Anterior cingulate cortex (tissue), 58 donors: ENCODE data around the gene CD209.
"Not testable (repeated sequence)": the region's sequence is repeated elsewhere in the genome, so short reads cannot be mapped to it uniquely, and the experiment has no call there.

Experiments used
- DNase-seq, 58 donors: peaks; one replicate each; lab custom pipeline; 2025; lab: John Stamatoyannopoulos, UW

The CD209 gene

DNA sequence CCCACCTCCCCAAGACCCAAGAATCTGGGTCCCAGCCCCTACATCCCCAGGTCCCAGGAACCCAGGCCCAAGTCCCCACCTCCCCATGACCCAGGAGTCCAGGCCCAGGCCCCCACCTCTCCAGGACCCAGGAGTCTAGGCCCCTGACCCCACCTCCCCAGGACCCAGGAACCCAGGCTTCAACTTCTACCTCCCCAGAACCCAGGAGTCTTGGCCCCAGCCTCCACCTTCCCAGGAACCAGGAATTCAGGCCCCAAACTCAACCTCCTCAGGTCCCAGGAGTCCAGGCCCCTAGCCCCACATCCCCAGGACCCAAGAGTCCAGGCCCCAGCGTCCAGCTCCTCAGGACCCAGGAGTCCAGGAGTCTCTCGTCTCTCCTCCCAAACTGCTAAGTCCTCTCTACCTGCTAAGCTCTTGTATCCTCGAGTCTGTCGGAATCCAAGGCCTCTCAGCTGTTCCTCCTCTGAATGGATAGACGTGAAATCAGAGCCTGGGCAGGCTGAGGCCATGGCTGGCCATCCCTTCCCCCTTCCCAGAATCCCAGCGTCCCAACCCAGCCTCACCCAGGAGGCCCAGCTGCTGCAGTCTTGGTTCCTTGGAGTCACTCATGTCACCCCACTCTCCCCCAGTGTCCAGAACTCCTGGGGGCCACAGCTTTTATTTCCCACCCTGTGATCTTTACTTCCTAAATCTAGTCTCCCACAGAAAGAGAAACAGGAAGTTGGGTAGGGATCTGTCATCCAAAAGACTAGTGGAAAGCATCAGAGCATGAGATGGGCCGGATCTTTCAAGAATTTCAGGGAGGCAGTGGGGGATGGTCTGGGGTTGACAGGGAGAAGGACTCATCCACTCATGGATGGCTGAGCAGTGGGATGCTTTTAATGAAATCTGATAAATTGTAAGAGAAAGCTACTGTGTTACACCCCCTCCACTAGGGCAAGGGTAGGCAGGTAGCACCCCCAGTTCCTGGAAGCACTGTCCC, at the start of gene CD209:
Gene CD209, minus strand, starts transcription at position 632 of the 982 bp plus-strand sequence. Its CDS starts 23 bp downstream, at position 609.
- no peak for DNase-seq

DNA sequence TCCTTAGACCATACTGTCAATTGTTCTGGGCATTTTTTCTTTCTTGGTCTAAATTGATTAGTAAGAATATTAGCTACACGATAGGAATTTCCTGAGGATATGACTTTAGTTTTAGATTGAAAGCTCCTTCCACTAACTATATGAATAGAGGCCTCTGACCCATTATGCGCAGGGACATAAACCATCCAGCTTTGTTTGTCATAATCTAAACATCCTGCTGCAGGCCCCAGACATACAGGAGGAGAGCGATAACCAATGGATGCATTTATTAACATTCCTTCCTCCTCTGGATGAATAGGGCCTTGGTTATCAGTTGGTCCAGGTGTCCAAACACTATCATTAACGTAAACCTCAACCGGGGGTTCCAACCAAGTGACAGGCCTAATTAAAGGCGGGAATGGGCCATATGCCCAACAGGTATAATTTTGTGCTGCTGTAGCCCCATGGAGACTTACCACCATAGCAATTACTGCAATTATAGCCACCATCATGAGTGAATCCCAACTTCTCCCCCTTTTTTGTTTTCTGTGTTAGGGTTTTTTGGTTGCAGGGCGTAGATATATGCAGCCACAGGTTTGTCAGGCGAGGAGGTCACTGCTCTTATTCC, 48.3 kb upstream of the CD209 start:
- no peak for DNase-seq

DNA sequence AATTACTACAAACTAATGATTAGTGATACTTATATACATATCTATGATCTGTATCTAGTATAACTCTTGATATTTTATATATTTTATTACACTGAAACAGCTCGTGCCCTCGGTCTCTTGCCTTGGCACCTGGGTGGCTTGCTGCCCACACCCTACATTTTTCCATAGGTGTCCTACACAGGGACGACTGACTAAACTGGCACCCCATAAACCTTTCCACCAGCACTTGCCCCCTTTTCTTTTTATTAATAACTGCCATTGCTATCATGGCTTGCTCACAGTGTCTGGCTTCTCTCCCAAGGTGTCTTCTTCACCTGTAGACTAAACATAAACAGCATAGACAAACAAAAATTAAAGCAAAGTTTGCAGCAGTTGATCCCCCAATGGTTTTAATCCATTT, 46.2 kb upstream of the CD209 start:
- no peak for DNase-seq

DNA sequence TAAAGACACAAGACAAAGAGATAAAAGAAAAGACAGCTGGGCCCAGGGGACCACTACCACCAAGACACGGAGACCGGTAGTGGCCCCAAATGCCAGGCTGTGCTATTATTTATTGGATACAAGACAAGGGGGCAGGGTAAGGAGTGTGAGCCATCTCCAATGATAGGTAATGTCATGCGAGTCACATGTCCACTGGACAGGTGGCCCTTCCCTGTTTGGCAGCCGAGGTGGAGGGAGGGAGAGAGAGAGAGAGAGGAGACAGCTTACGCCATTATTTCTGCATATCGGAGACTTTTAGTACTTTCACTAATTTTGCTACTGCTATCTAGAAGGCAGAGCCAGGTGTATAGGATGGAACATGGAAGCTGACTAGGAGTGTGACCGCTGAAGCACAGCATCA, 45.4 kb upstream of the CD209 start:
- DNase-seq, result not testable (repeated sequence)

DNA sequence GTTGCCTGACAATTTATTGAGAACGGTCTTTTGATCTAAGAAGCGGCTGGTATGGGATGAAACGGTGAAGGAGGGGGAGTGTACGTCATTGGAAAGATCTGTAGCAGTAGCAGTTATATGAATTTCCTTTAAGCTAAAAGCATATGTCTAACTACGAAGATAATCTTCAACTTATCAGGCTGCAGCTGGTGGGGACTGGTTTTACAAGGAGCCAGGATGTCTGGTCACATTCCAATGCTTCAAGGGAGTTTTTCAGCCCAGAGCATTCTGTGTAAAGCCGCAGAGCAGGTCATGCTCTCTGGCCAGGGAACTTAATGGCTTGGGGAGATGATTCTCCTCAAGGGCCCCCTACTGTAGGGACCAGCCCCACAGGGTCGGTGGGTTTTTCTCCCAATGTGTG, 44.9 kb upstream of the CD209 start:
- DNase-seq, result no peak

DNA sequence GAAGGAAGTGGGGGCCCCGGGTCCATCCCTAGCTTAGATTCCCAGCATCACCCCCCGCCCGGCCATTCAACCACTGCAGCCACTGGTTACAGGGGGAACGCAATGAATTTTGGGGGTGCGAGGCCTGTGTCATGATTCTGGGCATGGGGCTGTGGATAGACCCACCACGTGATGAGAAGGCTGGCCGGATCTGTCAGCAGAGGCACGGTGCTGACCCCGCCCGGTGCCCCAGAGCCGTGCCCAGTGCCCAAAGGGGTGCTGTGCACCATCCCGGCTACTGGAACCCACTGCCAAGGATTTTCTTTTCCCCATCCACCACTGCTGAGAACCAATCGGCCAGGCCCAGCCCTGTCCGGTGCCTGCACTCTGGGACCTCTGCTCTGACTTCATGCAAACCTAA, 43.1 kb upstream of the CD209 start:
- no peak for DNase-seq

- DNase-seq, result no peak
Observed at GRCh38 chr19:7789447-7789846, 42.1 kb upstream of the CD209 start.

- DNase-seq, result peak in 1 of 58 donors; percentile 45
Observed at GRCh38 chr19:7788933-7789323, 41.6 kb upstream of the CD209 start.

DNA sequence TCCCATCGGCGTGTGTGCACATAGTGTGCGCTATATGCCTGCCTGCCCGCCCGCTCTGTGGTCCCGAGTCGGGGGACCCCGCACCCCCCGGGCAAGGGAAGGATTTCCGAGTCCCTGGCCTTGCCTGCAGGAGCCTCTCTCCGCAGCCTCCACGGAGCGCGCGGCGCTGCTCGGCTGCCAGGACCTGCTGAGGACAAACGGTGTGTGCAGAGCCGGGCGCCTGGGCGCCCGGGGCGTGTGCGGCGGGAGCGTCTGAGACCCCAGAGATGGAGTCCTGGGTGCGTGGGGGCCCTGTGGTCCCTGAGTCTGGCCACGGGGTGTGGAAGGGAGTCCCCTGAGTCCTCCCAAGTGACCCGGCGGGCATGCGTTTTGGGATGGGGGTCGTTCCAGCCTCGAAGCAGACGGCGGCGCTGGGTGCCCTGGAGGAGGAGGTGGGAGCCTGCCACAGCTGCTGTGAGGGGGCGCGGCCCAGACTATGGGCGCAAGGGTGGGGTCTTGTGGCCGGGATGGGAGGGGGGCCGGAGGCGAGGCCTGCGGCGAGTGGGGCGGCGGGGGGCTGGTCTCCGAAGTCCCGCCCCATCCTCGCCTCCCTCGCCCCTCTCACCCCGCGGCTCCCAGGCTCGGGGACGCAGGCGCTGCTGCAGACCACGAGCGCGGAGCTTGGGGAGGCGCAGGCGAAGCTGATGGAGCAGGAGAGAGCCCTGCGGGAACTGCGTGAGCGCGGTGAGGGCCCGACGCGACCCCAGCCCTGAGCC, 41.0 kb upstream of the CD209 start:
- DNase-seq, result peak in 13 of 58 donors; percentile 1 to 31 (median 15)

DNA sequence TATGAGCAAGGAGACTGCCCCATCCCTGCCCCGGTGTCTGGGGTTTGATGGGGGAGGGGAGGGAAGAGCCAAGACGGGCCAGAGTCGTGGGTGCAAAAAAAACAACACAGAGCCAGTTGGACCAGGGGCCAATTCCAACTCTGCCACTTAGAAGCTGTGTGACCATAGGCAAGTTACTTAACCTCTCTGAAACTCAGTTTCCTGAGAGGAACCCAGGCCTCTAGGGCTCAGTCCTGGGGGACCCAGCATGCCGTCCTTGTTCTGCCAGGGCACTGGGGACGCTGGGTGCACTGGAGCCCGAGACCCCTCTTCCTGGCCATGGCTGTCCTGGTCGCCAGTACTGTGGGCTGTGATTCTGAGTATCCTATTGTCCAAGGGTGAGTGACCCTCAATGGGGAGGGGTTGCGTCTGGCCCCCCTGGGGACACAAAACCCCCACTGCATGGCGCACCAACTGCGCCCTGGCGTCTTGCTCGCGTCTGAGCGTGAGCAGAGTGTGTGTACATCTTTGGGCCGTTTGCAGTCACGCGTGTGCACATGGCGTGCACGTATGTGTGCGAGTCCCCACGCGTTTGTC, 40.4 kb upstream of the CD209 start:
- DNase-seq, result peak in 1 of 58 donors; percentile 29

DNA sequence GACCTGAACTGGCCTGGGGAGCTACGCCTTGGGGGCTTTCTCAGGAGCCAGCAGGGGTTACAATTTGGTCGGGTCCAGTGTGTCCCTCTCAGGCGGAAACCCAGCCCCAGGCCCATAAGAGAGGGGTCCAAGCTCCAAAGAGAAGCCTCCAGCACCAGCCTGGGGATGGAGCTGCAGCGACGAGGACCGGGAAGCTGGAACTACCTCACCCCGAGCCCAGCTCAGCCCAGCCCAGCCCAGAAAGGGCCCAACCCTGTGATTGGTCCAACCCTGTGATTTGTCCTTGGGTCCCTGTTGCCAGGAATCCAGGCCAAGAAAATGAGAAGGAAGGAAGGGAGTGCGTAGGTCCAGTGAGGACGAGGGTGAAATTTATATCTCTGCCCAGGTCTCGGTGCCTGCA, 39.8 kb upstream of the CD209 start:
- DNase-seq, result no peak

DNA sequence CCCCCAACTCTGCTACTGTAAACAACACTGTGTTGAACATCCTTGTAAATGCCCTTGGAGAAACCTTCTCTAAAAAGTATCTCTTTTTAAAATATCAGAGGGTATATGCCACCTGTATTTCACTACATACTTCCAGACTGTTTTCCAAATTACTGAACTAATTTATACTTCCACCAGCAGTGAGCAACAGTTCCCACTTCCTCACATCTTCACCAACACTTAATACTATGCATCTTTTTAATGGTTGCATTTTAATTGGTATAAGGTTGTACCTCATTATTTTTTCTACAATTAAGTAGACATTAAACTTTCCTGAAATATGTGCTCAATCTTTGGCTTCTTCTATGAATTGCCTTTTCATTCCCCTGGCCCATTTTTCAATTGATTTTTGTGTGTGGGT, 37.5 kb upstream of the CD209 start:
- no peak for DNase-seq

GRCh38 chr19:7783991-7784423, 36.7 kb upstream of the CD209 start:
- no peak for DNase-seq

GRCh38 chr19:7781157-7781556, 33.8 kb upstream of the CD209 start:
- no peak for DNase-seq

- DNase-seq, result no peak
Observed at GRCh38 chr19:7779631-7780486, 32.5 kb upstream of the CD209 start.

DNA sequence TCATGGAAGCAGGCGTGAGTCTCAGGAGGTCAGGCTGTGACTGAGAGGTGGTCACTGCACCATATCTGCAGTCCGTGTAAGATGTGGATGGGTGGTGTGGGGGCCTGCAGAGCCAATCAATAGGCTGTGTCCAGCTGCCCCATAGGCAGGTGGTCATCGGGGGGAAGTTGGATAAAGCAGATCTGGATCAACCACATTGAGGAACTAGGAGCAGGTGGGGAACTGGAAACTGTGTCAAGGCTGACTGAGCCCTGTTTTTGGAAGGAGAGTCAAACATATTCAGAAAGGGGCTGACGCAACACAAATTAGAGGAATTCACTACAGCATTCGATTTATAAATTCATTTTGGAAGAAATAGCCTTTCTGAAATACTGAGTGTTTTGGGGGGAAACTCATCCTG, 30.7 kb upstream of the CD209 start:
- DNase-seq, result no peak

GRCh38 chr19:7775761-7776160, 28.4 kb upstream of the CD209 start:
- no peak for DNase-seq

DNA sequence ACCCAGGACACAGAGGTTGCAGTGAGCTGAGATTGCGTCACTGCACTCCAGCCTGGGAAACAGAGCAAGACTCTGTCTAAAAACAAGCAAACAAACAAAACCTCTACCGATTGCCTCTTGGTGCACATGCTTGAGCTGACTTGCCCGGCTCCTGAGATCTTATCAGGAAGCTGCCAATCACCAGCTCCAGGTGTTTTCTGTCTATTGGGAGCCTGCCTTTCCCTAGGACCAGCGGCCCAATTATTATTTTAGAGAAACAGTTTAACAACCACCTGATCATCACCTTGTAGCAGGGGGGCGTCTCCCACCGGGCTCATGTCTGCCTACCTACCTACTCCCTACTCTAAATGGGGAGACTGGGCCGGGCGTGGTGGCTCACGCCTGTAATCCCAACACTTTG, 26.5 kb upstream of the CD209 start:
- DNase-seq, result no peak

DNA sequence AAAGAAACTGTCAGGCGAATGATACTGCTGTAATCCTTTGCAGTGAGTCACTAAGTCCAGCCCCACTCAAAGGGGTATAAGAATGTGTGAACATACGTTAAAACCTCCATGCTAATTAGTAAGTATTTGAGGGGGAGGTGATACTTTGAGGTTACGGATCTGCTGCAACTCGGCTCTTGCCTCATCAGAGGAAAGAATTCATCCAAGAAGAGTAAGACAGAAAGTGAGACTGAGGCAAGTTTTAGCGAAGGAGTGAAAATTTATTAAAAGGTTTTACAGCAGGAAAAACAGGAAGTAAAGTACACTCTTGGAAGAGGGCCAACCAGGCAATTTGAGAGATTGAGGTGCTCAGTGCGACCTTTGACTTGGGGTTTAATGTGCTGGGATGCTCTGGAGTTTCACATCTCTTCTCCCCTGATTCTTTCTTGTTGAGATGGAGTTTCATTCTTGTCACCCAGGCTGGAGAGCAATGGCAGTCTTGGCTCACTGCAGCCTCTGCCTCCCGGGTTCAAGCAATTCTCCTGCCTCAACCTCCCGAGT, 25.5 kb upstream of the CD209 start:
- no peak for DNase-seq
